Measurements from ENCODE around the gene EBF3. TPM values are rescaled to one million over a fixed set of nuclear protein-coding genes. Genes with fewer than 3 reads are reported as not detected.

EBF3 gene
- polyA plus RNA-seq, 12 donors = 51.3 to 117 (median 70.4) TPM; not detected in 1

DNA sequence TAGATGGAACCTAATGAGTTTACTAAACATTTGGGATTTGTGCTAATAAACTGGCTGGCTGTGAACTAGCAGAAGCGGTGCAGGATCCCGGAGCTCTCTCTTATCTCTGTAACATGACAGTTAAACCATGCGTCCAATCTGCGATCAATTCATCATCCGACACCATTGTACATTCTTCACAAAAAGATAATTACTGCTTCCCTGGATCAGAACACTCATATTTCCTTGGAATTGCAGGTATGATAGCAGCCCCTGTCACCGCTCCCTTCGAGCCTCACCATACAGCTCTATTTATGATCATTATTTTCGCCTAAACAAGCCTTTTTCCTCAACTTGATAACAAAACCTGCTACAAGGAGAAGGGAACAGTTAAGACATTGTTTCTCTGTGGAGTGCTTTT lies 18.5 kb downstream of the EBF3 start:
- DNase-seq = peak; percentile 41

DNA sequence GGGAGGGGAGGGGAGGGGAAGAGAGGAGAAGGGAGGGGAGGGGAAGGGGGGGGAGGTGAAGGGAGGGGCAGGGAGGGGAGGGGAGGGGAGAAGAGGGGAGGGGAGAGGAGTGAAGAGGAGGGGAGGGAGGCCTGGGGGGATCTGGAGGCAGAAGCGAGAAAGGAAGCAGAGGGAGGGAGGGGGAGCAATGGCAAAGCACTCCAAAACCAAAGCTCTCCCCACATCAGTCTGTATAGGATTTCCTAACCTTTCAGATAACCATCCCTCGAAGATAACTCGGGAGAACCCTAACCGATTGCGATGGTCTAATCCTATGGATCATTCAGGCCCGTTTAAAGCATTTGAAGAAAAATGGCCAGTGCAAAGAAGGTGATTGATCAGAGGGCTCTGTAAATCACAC lies 19.0 kb downstream of the EBF3 start:
- no peak for DNase-seq

DNA sequence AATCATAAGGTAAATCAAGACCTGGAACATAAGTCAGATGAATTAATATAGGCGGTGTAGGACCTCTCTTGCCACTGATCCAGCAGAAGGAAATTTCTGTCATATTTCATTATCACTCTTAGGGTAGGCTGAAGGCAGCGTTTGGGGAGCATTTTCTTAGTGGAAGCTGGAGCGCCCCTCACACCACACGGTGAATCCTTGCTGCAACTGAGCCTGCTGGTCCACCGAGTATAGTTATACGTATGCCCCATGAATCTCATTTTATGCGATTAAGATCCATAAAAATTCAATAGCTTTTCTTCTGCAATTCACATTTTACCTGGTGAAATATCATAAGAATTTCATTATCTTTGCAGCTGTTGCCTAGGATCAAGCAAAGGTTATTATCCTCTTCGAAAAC lies 19.6 kb downstream of the EBF3 start:
- no peak for DNase-seq

DNA sequence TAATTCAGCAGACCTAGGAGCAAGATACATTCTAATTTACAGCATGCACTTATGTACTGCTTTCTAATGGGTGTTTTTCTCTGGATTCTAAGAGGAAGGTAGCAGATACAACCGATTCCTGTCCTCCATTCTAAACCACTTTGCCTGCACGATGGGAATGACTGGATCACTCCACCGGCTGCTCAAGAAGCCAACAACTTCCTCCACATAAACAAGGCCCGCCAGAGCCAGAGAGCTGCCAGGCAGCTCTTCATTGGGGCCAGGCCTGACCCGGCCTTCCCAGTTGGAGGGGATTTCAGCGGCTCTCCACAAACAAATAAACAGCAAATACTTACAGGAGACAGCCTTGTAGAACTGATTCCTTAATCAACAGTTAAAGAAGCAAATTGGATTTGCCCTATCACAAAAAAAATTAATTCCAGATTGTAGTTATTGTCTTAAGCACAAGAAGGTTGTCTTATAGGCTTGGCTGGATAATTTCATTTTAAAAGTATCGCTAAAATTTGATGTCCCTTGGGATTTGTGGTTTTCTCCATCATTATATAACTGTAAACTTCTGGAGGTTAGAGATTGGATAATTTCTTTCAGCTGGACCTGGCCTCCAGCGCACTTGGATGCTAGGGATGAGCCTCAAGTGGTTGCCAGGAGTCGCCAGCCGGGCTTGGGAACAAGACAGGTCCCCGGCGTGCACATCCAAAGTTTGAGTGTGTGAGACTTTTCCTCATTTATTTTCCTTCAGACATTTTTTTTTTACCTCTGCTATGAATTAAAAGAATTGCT lies 20.9 kb downstream of the EBF3 start:
- peak; percentile 69 for DNase-seq

DNA sequence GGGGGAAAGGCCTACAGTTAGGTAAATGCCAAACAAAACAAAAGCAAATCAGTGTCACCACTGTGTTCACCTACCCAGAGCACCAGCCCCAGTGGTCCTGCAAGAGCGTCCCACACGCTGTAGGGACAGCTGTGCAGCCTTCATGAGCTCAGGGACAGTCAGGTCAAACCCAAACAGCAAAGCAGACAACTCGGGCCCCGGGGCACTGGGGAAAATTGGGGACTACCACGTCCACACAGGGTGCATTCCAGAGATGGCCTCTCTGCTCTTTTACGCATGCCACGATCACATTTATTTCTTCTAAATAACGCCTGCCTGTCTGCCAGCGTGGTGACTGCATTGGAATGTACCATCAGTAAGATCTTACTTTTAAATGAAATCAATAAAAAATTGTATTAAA lies 21.7 kb downstream of the EBF3 start:
- DNase-seq = no peak

DNA sequence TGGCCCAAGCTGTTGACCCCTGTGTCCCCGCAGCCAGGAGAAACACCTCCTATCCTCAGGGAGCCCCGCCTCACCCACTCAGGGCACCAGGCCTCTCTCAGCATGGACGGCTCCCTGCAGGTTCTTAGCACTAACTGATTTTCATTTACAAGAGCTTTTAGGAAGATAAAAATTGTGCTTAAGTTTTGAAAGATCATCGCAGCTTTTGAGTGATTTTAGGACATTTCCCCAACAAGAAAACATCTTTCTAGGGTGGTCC lies 22.1 kb downstream of the EBF3 start:
- DNase-seq = no peak

DNA sequence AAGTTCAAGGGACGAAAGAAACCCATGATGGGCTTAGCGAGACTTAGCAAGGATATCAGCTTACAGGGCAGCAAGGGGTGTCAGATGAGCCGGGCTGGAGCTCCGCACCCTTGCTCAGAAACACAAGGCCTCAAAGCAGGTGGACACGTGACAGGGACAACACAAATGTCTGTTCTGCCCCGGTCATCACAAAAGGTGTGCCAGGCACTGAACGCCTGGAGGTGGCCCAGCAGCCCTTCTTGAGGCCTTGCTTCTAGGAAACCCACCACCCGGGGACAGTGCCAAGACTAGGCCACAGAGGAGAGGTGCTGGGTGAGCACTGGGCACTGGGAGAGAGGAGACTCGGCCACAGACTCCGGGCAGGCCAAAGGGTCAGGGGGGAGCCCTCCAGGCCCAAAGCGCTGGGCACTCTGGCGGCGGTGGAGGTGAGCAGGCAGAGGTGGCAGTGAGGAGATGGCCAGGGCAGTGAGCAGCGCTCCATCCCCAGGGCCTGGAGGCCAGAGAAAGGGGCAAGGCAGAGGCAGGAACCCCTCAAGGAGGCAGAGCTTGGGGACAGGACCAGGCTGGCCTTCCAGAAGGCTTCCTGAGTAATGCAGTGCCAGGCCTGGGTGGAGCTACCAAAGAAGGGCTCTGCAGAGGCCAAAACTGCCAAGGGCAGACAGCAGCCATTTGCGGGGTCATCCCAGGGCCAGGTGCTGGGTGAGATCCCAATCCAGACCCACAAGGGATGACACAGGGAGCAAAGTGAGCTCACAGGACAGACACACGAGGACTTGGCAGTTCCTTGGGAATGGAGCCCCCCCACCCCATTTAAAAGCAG lies 22.7 kb downstream of the EBF3 start:
- no peak for DNase-seq

DNA sequence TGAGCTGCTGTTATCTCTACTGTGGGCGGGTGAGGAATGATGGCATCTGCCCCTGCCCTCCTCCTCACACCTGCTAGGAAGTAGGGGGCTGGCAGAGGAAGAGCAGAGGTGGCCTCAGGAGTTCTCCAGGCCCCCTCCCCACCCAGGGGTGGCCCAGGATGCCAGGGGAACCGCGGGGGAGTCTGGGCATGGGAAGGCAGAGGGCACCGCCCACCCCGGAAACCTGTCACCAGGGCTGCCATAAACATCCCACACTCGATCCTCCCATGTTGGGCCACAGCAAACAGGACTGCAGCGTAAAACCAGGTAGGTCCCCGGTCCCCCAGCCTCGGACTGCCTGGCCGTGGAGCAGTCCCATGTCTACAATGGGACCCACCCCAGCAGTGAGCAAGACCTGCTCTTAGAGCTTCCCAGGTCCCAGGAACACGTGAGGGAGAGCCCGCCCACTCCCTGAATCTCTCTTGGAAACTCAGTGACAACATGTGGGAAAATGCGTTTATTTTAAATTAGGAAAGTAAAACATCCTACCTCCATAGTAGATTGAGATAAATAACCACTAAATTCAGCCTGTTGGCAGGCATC lies 23.4 kb downstream of the EBF3 start:
- DNase-seq = no peak

DNA sequence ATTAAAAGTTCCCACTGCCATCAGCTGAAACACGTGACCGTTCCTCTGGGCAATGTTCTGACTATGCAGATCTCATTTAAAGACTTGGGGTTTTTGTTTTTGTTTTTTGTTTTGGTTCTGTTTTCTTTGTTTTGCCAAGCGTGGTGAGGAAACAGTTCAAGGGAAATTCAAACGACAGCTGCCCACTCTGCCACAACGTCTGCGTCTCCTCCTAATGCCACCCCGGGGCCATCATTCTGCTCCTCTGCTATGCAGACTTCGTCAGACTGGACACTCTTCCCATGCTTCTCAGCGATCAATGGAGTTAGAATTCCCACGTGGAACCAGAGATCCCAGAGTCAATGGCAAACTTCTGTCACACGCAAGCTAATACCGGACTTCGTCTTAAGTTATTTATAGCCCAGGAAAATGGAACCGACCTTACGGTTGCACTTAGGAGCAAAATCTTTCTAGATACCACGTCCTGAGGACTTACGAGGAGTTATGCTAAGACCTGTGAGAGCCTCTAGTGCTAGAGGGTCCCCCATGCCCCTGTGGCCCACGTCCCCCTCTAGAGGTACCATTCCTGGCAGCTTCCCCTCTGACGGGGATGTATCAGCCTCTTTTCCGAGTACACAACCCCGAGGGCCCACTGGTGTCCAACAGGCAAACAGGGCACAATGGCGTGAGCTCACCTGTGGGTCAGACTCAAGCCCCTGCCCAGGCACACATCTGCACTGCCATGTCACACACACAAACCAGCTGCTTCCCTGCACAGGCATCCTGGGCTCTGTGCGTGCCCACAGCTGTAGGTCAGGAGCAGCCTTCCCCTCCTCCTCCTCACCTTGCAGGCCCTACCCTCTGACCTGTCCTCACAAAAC lies 24.4 kb downstream of the EBF3 start:
- no peak for DNase-seq

DNA sequence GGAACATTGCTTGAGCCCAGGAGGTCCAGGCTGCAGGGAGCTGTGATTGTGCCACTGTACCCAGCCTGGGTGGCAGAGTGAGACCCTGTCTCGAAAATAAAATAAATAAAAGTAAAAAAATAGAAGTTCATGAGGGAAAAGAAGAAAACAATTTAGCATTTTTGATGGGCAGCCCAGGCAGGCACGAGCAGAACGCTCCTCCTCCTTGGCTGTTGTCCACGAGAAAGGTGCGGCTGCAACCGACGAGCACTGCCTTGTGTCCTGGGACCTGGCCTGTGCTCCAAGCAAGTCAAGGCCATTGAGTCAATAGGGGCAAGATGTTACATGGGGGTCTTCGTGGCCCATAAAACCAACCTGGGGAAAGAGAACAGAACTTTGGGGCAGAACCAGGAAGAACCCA lies 25.6 kb downstream of the EBF3 start:
- DNase-seq = no peak

DNA sequence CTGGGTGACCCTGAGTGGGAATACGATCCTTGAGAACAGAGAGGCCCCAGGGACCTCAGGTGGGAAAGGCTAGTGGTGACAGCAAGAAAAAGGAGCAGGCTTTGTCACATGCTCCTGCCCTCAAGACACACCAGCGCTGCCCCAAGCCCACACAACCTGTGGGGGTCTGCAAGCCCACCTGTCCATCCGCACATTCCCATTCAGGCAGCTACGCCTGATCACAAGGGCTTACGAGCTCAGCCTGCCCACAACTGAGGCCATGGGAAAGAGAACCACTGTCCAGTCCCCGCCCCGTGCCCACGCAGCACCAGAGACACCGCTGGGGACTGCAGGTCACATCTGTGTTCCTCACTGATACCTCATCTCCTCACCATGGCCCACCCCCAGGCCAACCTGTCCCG lies 26.7 kb downstream of the EBF3 start:
- no peak for DNase-seq

DNA sequence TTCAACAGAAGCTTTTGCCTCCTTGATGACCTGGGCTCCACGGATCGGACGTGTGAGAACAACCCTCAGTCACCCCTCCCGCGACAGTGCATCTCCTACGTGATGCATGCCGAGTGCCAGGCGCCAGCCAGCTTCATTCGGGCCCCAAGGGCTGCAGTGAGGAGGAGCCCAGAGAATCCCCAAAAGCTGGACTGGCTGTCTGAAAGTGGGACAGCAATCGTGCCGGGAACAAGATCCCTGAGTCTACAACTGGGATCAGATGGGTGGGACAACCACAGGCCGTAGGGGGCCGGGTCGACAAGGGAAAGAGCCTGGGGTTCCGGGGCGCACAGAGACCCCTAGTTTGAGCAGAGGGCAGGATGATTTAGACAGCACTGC lies 27.2 kb downstream of the EBF3 start:
- no peak for DNase-seq

DNA sequence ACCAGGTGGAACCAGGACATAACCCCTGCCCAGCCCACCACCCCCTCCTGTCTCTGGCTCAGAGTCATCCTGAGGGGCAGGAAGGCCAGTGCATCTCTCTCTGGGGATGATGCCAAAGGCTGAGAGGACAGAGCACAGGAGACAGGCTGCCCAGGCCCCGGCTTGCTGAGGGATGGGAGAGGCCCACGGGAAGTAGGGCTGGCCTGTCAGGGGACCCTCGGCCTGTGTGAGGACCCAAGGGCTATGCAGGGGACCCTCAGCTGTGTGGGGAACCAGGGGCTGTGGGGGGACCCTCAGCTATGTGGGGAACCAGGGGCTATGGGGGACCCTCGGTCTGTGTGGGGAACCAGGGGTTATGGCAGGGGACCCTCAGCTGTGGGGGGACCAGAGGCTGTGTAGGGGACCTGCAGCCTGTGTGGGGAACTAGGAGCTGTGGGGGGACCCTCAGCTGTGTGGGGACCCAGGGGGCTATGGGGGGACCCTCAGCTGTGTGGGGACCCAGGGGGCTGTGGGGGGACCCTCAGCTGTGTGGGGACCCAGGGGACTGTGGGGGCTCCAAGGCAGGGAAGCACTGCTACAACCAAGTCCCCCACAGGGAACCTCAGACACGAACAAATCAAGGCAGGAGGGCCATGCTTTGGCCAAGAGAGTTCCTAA lies 27.7 kb downstream of the EBF3 start:
- DNase-seq = no peak

DNA sequence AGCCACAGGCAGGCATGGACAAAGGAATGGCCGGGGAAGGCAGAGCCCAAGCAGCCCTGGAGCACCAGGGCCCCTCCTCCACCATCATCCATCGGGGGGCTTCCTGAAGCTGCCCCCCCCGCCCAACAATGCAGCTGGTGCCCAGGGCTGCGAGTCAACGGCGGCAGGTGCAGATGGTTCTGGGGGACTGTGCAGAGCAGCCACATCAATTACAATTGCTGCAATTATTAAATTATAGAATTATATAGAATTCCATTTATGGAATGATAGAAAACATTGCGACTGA lies 28.3 kb downstream of the EBF3 start:
- DNase-seq = no peak

DNA sequence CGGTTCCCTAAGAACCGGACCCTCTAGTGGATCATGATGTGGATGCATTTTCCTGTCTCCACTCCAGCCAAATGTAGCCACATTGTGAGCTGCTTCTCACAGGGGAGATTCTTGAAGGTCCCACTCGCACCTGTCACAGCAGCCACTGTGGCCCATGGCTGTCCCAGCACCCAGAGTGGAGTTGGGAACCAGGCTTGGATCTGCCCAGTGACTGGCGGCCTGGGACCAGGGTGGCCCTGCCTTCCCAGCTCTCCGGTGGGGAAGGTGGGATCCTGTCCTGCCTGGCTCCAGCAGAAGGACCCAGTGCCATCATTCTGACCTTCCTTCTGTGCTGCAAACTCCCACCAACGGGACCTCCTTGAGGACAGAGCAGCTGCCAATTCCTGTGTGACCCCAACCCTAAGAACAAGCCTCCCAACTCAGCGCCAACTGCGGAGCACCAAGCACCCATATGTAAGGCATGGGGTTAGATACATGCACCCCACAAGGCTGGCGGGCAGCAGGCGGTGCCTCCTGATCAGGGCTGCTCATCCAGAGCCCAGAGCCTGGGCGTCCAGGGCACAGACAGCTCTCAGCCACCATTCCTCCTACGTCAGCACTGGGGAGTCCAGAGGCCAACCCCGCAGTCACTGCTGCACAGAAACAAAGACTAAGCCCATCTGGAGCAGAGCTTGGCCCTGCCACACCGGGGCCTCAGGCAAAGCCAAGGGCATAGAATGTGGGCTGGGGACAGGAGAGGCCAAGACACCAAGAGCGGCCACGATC lies 28.8 kb downstream of the EBF3 start:
- no peak for DNase-seq

DNA sequence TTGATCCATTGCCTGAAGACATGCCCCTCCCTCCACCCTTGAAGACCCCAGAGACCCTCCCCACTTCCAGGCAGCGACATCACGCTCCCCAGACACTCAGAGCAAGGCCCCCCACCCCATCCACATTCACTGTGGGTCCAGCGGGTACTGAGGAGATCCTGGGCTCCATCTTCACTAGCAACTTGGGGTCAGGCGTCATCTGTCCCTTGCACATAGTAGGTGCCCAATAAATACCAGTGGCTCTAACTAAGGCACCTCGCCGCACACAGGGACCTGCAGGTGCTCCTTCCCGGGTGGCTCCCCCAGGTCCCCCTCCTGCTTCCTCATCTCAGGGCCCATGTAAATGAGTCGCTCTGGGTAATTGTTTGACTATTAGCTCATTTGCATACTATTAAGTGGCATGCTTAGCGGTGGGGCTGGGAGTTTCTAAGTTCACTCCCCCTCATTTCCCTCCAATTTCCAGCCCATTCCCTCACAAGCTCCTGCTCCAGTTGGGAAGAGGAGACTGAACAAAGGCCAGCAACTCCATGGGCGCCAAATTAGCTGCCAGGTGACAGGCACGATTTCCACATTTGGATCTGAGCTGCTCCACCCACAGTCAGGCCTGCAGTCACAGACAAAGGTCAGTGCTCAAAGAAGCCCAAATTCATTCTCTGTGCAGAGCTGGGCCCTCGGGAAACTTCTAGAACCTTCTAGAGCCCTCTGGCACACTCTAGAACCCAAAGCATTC lies 29.7 kb downstream of the EBF3 start:
- DNase-seq = no peak

DNA sequence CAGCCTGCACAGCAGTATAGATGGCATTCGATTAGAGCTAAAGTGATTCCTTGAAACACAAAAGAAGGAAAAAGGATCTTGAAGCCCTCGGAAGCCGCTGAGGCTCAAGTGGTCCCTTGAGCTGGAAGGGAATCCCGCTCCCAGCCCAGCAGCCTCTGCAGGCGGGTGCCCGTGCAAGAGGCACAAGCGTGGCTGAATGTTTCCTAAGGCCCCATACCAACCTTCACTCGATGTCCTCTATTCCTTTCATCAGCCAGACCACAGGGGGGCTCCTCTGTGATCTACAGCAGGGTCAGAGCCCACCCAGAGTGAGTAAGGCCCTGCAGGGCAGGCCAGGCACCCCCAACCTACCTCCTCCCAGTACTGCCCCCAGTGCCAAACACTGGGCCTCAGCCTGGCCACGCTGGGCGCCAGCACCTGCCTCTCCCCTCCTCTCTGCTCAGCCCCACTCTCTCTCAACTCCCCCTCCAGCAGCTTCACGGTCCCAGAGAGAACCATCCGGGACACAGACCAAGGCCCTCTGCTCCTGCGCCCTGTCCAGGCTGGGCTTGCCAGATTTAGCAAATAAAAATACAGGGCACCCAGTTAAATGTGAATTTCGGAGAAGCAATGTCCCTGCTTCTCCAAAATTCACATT lies 30.5 kb downstream of the EBF3 start:
- no peak for DNase-seq

DNA sequence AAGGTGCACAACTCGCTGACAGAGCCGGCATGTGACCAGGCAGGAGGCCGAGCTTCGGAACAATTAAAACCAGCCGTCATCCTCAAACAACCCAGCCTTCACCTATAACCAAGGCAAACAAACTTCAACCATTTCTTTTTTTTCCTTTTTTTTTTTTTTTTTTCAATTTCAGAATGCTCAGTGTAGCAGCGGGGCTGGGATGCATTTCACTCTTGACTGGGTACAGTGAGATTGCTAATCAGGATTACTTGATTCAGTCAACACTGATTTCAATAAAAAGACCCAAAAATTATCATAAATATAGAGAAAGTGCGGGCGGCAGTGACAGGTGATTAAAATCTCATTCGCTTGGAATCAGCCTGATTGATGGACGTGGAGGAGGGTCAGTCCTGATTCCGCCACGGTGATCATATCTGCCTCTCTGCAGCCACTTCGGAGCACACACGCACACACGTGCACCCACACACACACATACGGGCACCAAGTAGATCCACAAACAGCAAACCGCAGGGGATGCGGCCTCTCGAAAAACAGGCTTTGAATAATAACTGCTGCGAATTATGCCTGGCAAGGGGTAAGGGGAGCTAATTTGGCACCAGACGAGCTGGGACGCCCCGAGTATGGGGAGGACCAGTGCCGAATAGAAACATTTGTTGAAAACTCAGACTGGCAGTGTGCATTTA lies 31.2 kb downstream of the EBF3 start:
- no peak for DNase-seq

DNA sequence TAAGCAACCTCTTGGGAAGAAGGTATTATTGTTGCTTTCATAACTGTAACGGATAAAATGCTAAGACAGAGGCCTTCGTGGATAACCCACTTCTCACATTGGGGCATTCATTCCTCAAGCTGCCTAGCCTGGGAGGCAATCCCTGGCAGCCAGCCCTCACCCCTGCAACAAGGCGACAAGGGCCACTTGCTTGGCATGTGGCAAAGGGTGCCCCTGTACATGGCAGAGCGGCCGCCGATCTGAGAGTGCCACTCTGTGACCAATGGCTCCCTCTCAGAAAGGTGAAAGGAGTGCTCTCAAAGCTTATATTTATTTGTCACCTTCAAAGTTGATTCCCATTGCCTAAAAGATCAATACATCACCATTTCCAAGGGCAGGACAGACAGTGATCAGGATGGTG lies 31.9 kb downstream of the EBF3 start:
- no peak for DNase-seq
